ENCODE results near the gene IGIP.

The IGIP gene

GRCh38 chr5:140168371-140168770 is 42.6 kb downstream of the IGIP start:
- no peak overlapping the region for H3K27ac ChIP-seq
- TF ChIP-seq ZFX (IDR thresholded peaks at IDR 0.05; ENCODE audit: borderline replicate concordance) (no peak), CTCF (IDR thresholded peaks at IDR 0.05) (no peak)

DNA sequence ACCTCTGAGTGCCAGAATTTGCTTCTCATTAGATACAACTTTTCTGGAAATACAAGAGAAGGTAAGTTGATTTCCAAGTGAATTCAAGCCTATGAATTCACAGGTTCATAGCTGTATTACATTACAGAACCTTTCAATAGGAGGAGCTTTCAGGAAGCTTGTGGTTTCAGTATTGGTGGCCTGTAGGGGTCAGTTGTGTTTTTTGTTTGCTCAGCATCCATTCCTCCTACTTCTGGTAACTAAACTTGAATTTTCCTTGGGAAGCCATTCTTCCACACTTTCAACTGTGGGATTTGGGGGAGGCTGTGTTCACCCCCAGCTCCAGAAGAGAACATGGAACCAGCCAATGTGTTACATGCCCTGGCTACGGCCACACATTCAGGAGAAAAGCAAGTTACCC is 43.7 kb downstream of the IGIP start:
- H3K27ac ChIP-seq = no peak overlapping the region
- TF ChIP-seq ZFX (IDR thresholded peaks at IDR 0.05; ENCODE audit: borderline replicate concordance) (no peak), CTCF (IDR thresholded peaks at IDR 0.05) (no peak)

DNA sequence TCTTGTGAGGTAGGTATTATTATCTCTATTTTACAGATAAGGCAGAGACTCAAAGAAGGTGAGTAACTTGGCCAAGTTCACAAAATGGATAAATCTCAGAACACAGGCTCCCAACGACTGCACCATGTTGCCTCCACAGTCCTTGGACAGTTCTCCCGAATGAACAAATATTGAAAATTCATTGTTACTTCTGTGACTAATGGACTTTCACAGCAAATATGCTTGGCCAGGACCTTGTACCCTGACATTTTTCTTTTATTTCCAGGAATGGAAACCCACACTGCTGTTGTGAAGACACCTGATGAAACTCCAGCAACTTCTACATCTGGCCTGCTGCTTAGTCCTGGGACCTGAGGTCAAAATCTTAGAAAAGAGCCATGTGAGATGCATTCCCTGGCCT is 46.7 kb downstream of the IGIP start:
- TF ChIP-seq CTCF (IDR thresholded peaks at IDR 0.05) (no peak), ZFX (IDR thresholded peaks at IDR 0.05; ENCODE audit: borderline replicate concordance) (no peak)
- no peak overlapping the region for H3K27ac ChIP-seq

DNA sequence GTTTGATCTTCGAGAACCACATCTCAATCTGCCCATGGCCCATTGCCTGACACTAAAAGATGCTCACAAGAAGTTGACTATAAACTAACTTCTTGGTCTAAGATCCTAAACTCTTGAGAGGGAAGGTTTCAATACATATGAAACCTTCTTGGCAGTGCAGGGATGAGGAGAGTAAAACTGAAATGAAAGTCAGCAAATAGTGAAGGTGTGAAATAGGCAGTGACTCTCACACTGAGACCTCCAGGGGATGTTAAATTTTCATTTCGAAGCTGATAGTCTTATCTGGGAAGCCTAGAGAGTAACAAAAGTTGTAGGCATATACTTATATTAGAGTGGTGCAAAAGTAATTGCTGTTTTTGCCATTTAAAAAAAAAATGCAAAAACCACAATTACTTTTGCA is 48.3 kb downstream of the IGIP start:
- no peak overlapping the region for H3K27ac ChIP-seq

GRCh38 chr5:140174465-140175366 is 49.0 kb downstream of the IGIP start, which contains the start of gene CYSTM1:
CYSTM1 (plus strand) TSS chr5:140175188; CDS start chr5:140194466, 19,278 bp downstream.
- TF ChIP-seq ZFX (IDR thresholded peaks at IDR 0.05; ENCODE audit: borderline replicate concordance) (no peak), CTCF (IDR thresholded peaks at IDR 0.05) (no peak)
- peak within 1 kb of the TSS; percentile 59 for H3K27ac ChIP-seq

More for the DNA sequence above, 48.3 kb downstream of the IGIP start:
- TF ChIP-seq CTCF (IDR thresholded peaks at IDR 0.05) (no peak), ZFX (IDR thresholded peaks at IDR 0.05; ENCODE audit: borderline replicate concordance) (no peak)

DNA sequence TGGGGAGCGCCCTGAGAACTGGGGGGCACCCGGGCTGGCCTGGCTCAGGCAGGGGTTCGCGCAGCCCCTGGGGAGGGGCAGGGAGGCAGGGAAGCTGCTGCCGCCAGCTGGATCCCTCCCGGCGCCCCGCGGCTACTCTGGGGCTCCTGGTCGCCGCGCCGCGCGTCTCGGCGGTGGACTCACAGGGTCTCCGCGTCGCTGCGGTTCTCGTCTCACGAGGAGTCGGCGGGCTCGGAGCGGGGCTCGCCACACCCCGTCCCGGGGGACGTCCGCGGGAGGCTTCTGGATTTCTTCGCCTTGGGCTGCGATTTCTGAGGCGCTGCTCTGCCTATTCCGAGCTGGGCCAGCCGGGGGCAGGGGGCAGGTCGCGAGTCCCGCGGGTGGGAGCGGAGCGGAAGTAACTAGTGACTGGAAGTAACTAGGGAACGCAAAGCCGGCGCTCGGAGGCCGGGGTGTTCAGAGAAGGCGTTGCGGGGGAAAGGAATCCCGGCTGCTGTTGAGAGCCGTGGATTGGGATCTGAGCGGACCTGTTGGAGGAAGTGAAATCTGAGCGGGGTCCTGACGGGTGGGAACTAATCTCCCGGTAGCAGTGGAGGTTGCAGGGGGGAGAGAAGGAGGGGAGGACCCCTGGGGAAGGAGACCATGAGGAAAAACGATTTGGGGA is 49.8 kb downstream of the IGIP start:
- peak; percentile 14; the same call in 1 of the 2 replicates for TF ChIP-seq CTCF (IDR thresholded peaks at IDR 0.05)
- TF ChIP-seq ZFX (IDR thresholded peaks at IDR 0.05; ENCODE audit: borderline replicate concordance) = no peak
- H3K27ac ChIP-seq = peak overlapping the region; percentile 59

DNA sequence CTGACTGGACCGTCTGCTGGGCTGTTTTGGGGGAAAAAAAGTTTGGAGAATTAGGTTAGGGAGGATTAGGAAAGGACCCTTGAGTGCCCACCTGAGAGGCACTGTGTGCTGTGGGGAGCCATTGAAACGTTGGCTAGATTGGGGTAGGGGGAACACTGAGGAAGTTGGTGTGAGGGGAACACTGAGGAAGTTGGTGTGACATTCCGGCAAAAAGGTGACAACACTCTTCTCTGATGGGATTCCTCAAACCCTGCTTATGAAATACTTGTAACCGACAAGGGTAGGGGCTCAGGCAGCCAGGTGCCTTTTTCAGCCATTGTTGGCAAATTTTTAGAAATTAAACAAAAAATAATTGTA is 50.3 kb downstream of the IGIP start:
- no peak for TF ChIP-seq CTCF (IDR thresholded peaks at IDR 0.05)
- no peak for TF ChIP-seq ZFX (IDR thresholded peaks at IDR 0.05; ENCODE audit: borderline replicate concordance)
- peak overlapping the region; percentile 59; the same call in 1 of the 2 replicates for H3K27ac ChIP-seq
